Posterior vena cava (tissue), 2 donors: ENCODE data around the gene SPAG5. TPM values are rescaled to one million over a fixed set of nuclear protein-coding genes. Genes with fewer than 3 reads are reported as not detected.
A peak's percentile ranks its signal among the peaks of the same experiment; 100 is the strongest.

Source experiments
- DNase-seq: peaks from one replicate; pipeline ENCODE4 v3.0.0-alpha.2; 2020; ENCODE audit warnings: low spot score
- intact Hi-C, 2 donors: fragments of 100-400 bp; cut with DNase I; formaldehyde crosslinking; loops; one replicate each; pipeline versions ENCODE4 v1.14.1 to v1.14.2; 2022 to 2023
- long read RNA-seq, 2 donors: library from polyadenylated mRNA; unstranded; transcript quantifications; one replicate each; pipeline ENCODE4 v2.0.0, GENCODE V29; 2020 to 2021
- total RNA-seq, 2 donors: library from RNA; stranded (reverse); fragmentation: NEBNext Ultra II Directional; extraction: Animal tissue kit (Norgen Biotek cat#: 25700); gene quantifications; one replicate each; pipeline ENCODE4 v1.2.1, GENCODE V29; 2021
- donor health status: DM: yes; HTN: yes; CAD: no.
- donor health status: DM: yes; HTN: yes; CAD: no.

The SPAG5 gene
- total RNA-seq, result 1 to 10 TPM; 1.8 to 1.9 TPM
- long read RNA-seq, donor 1, result 0 reads
- long read RNA-seq, donor 2, full-length matches to known transcripts, result 1 of 1 reads
- long read RNA-seq, donor 2, partial matches to known transcripts, result 0 of 1 reads
- long read RNA-seq, donor 2, other reads (novel, unspliced or antisense), result 0 of 1 reads

- DNase-seq, result peak; percentile 97
- intact Hi-C loops, result no loop called here
These were observed at the start of gene SPAG5 for GRCh38 chr17:28598799-28599310. Gene SPAG5 (minus strand): TSS chr17:28599025. CDS start chr17:28598946, 79 bp downstream.

GRCh38 chr17:28646039-28646754 is 47.4 kb upstream of the SPAG5 start:
- intact Hi-C loops, result no loop called here
- DNase-seq, result no peak

GRCh38 chr17:28645576-28645939 is 46.7 kb upstream of the SPAG5 start:
- no peak for DNase-seq
- intact Hi-C loops, result no loop called here

GRCh38 chr17:28644787-28645575 is 46.2 kb upstream of the SPAG5 start, which contains the start of gene BLTP2:
Gene BLTP2 (minus strand): TSS chr17:28645158. CDS start chr17:28645056, 102 bp downstream.
- intact Hi-C loops, result loop anchor here in 1 of 2 donors (5.0 kb wide), 1 partner anchor 1467 kb away; no protein-coding TSS in a partner anchor

GRCh38 chr17:28643983-28644786 is 45.4 kb upstream of the SPAG5 start:
- intact Hi-C loops, result loop anchor here in 1 of 2 donors (5.0 kb wide), 1 partner anchor 1468 kb away; no protein-coding TSS in a partner anchor
- DNase-seq, result no peak

More at GRCh38 chr17:28644787-28645575, 46.2 kb upstream of the SPAG5 start, which contains the start of gene BLTP2:
- peak; percentile 99 for DNase-seq

GRCh38 chr17:28641579-28641978 is 42.8 kb upstream of the SPAG5 start:
- intact Hi-C loops, result loop anchor here in 1 of 2 donors (5.0 kb wide), 1 partner anchor 1471 kb away; no protein-coding TSS in a partner anchor
- DNase-seq, result no peak

GRCh38 chr17:28635506-28635905 is 36.7 kb upstream of the SPAG5 start:
- intact Hi-C loops, result no loop called here
- no peak for DNase-seq

GRCh38 chr17:28634206-28634865 is 35.5 kb upstream of the SPAG5 start:
- intact Hi-C loops, result no loop called here
- DNase-seq, result no peak

- intact Hi-C loops, result no loop called here
- no peak for DNase-seq
These were observed 28.0 kb upstream of the SPAG5 start for GRCh38 chr17:28626818-28627217.

GRCh38 chr17:28624148-28624547 is 25.3 kb upstream of the SPAG5 start:
- no peak for DNase-seq
- intact Hi-C loops, result no loop called here

- intact Hi-C loops, result no loop called here
- peak; percentile 41 for DNase-seq
These were observed 24.9 kb upstream of the SPAG5 start for GRCh38 chr17:28623696-28624095.

GRCh38 chr17:28622186-28622585 is 23.4 kb upstream of the SPAG5 start:
- intact Hi-C loops, result no loop called here
- no peak for DNase-seq

GRCh38 chr17:28620010-28620409 is 21.2 kb upstream of the SPAG5 start:
- intact Hi-C loops, result no loop called here
- no peak for DNase-seq

- intact Hi-C loops, result no loop called here
- DNase-seq, result no peak
These were observed 19.6 kb upstream of the SPAG5 start for GRCh38 chr17:28618464-28618863.

GRCh38 chr17:28616281-28616680 is 17.5 kb upstream of the SPAG5 start:
- DNase-seq, result no peak
- intact Hi-C loops, result no loop called here

GRCh38 chr17:28615260-28615940 is 16.6 kb upstream of the SPAG5 start:
- intact Hi-C loops, result no loop called here
- DNase-seq, result no peak

- no peak for DNase-seq
- intact Hi-C loops, result loop anchor here in 1 of 2 donors (5.0 kb wide), 1 partner anchor 117 kb away; no protein-coding TSS in a partner anchor
These were observed 15.1 kb upstream of the SPAG5 start, which contains the start of gene RSKR for GRCh38 chr17:28613931-28614381. Gene RSKR (minus strand): TSS chr17:28614185. CDS start chr17:28614161, 24 bp downstream.
